GM19438 (cell line): ENCODE data around the gene MPP4.

Source experiments
- ATAC-seq: cut with Tn5 transposase; IDR thresholded peaks from one replicate; pipeline ENCODE4 v1.9.1; 2021; ENCODE audit warnings: low read depth; ENCODE audit not compliant: unreplicated experiment

MPP4 gene

GRCh38 chr2:201698588-201699226, at the start of gene MPP4:
Gene MPP4 (minus strand): TSS chr2:201698644. CDS start chr2:201693954, 4,690 bp downstream.
- no peak for ATAC-seq

DNA sequence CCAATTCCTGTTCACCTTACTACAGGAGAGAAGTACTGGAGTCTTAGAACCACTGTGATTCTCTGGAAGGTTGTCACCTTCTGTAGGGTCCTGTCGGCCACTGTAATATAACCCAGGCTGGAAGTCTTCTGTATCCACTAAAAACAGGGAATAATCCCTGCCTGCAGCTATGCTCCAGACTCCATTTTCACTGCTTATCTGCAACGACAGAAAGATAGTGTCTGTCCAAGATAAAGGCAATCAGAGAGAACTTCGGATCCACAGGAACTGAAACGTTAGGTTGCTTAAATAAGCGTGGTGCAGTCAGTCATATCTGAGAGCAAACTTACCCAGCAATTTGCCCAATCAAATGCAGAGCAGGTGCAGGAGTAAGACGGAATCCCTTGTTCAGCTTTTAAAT, 48.1 kb upstream of the MPP4 start:
- no peak for ATAC-seq

DNA sequence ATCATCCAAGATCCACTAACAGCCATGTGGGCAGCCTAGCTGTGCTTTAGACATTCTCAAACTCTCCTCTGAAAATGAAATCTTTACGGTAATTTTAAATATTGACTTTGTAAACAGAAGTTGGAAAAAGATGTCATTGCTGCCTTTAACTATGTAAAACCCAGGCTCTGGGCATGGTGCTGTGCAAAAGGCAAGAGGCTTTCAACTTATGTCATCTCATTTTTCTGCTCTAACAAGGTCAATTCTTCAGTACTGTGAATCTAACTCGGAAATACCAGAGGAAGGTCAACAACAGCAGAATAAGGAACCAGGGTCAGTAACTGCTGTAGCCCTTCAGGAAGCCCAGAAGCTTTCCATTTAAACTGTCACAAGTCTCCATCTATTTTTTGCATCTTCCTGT, 37.0 kb upstream of the MPP4 start:
- no peak for ATAC-seq

DNA sequence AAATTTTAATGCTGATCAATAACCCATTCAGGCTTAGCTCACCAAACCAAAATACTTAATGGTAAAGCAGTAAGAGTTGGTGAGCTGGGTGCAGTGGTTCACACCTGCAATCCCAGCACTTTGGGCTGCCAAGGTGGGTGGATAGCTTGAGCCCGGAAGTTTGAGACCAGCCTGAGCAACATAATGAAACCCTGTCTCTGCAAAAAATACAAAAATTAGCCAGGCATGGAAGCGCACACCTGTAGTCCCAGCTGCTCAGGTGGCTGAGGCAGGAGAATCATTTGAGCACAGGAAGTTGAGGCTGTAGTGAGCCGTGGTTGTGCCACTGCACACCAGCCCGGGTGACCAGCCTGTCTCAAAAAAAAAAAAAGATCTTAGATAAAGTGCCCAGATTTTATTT, 35.7 kb upstream of the MPP4 start:
- ATAC-seq = no peak

GRCh38 chr2:201733544-201733943, 35.1 kb upstream of the MPP4 start:
- no peak for ATAC-seq

- no peak for ATAC-seq
Observed at GRCh38 chr2:201730651-201731285, 32.3 kb upstream of the MPP4 start.

GRCh38 chr2:201715459-201715858, 17.0 kb upstream of the MPP4 start:
- no peak for ATAC-seq

- ATAC-seq = no peak
Observed at GRCh38 chr2:201712726-201713125, 14.3 kb upstream of the MPP4 start.

GRCh38 chr2:201709747-201710146, 11.3 kb upstream of the MPP4 start:
- no peak for ATAC-seq

- no peak for ATAC-seq
Observed at GRCh38 chr2:201709049-201709448, 10.6 kb upstream of the MPP4 start.

GRCh38 chr2:201707753-201708152, 9.3 kb upstream of the MPP4 start:
- no peak for ATAC-seq

DNA sequence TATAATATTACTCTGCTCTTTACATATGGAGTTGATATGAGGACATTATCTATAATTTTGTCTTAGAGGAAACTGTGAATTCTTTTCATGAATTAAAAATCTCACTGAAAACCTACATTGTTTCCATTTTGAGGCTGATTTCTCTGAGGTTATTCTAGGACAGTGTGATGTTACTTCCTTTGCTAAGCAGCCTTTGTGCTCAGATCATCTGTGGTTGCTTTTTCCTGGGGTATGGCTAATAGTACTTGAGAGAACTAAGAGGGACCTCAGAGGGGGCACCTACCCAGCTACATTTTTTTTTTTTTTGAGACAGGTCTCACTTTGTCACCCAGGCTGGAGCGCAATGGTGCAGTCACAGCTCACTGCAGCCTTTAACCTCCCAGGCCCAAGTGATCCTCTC, 8.7 kb upstream of the MPP4 start:
- ATAC-seq = no peak

- ATAC-seq = no peak
Observed at GRCh38 chr2:201704536-201704935, 6.1 kb upstream of the MPP4 start.

- ATAC-seq = no peak
Observed at GRCh38 chr2:201701646-201702045, 3.2 kb upstream of the MPP4 start.

DNA sequence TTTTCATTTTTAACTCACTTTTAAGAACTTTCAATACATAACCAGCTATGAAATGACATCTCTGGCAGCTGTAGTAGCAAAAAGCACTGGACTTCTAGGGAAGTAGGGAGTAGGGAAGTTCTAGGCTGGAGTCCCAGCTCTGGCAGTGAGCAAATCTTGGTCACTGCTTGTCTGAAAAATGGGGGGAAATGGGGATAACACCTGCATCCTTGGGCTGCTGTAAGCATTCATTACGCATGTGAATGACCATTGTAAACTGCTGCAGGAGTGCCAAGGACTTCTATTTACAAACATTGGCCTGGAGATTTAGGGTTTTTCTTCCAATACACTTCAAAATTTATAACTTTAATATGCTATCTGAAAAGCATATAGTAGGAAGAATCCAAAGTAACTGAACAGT, 972 bp upstream of the MPP4 start:
- ATAC-seq = no peak

DNA sequence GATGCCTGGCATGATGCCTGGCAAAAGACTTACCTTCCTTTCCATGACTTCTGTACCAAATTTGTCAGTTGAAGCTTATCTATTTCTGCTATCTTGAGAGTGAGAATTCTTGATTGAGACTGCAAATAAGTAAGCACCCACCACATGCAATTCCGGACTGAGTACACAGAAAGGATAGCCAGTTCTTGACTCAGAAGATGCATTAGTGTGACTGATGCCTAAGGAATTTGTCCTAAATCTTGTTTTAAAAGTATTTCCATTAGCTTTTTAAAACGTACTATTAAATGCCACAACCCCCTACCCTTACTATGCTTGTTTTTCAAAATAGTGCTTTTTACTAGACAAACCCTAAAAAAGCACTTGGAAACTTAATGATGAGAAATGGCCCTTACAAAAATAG, 545 bp downstream of the MPP4 start:
- no peak for ATAC-seq

GRCh38 chr2:201696151-201696659, 2.2 kb downstream of the MPP4 start:
- no peak for ATAC-seq

DNA sequence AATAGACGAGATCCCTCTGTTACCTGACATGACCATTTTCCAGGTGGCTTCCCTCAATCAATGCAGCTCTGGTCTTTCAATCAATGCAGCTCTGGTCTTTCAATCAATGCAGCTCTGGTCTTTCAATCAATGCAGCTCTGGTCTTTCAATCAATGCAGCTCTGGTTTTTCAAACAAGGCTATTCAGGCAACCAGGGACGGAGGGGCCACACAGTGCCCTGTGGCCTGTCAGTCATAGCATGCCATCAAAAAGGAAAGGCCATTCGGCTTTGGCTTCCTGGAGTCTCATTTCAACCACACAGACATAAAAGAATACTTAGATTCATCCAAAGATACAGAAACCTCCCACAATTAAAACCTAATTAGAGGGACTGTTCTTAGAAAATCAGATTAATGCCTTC, 13.3 kb downstream of the MPP4 start:
- no peak for ATAC-seq

- no peak for ATAC-seq
Observed at GRCh38 chr2:201680743-201681142, 17.7 kb downstream of the MPP4 start.

- no peak for ATAC-seq
Observed at GRCh38 chr2:201678401-201678800, 20.0 kb downstream of the MPP4 start.

- no peak for ATAC-seq
Observed at GRCh38 chr2:201675454-201675853, 23.0 kb downstream of the MPP4 start.

DNA sequence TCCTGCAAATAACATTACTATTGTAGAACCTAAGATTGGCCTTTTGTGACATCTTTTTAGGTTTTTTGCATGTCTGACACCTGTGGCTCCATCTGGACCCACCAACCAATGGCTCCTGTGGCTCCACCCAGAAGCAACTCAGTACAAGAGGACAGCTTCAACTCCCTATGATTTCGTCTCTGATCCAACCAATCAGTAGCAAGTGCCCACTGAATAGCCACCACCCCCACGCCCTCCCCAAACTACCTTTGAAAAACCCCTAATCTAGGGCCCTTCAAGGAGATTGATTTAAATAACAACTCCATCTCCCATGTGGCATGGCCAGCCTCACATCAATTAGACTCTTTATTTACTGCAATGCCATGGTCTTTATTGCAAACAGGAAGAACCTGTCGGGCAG, 23.6 kb downstream of the MPP4 start:
- no peak for ATAC-seq
